MM.1S (cell line): ENCODE measurements around the gene SPACA7.

Experiments used
- CTCF ChIP-seq: fragments of 300-600 bp; sonication (generic); IDR thresholded peaks from 2 replicates; pipeline ENCODE4 v1.5.1; 2016; ENCODE audit warnings: antibody characterized with exemption, low read length, mixed read lengths
- EZH2 ChIP-seq: fragments of 300-600 bp; sonication (generic); optimal IDR thresholded peaks from 2 replicates; pipeline ENCODE3; 2017; ENCODE audit warnings: low read depth, mild to moderate bottlenecking, antibody characterized with exemption, low read length, mixed read lengths
- EZH2phosphoT487 ChIP-seq: fragments of 300-600 bp; sonication (generic); IDR thresholded peaks from 2 replicates; pipeline ENCODE4 v1.6.1; 2018; ENCODE audit warnings: antibody characterized with exemption, low read length

GRCh38 chr13:112376050-112376681 lies at the start of gene SPACA7:
- TF ChIP-seq CTCF (no peak), EZH2phosphoT487 (no peak), EZH2 (no peak)
